ENCODE measurements around the gene PPA1. TPM values are rescaled to one million over a fixed set of nuclear protein-coding genes. Genes with fewer than 3 reads are reported as not detected.

The PPA1 gene
- 229 and 237 TPM in 2 replicates for total RNA-seq

DNA sequence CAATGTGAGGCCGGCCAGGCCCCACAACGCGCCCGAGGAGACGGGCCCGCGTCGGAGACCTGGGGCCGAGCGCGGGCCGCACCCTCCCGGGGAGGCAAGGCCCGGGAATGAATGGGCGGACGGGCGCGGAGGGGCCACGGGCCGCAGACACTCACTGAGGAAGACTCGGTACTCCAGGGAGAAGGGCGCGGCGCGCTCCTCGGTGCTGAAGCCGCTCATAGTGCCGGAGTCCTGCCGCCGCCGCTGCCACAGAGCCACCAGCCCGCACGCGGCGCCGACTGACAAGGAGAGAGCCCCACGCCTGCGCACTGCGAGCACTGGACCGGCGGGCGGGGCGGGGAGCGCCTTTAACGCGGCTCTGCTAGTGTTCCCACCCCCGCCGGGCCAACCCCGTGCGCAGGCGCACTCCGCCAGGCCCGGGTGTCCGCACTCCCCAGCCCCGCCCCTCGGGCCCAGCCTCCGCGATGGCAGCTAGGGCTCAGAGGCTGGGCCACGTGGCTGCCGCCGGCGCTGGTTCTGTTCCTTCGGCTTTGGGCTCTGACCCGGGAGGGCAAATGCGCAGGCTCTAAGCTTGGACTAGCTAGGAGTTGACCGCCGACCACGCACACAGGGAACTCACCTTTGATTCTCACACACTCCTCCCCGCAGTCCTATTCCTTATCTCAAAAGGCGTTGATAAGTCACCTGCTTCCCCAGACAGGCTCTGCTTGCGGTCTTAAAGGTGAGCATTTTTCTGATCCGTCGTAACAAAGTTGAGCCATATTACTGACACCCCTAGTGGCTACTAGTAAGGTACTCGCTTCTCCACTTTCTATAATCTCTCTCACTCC is at the start of gene PPA1:
PPA1 (minus strand) TSS at position 321 of the 830 bp plus-strand sequence; CDS start at position 219, 102 bp downstream.

Other genes starting within 250 kb of the PPA1 start
- gene MACROH2A2, start 180.6 kb downstream of the PPA1 start, total RNA-seq, result 24.5 and 25.6 TPM in 2 replicates
- 1.9 and 2.5 TPM in 2 replicates for gene AIFM2, start 100.6 kb downstream of the PPA1 start, total RNA-seq
- gene TYSND1, start 86.7 kb downstream of the PPA1 start, total RNA-seq, result 23.5 and 35.8 TPM in 2 replicates
- gene SAR1A, start 62.9 kb downstream of the PPA1 start, total RNA-seq, result 59.7 and 63.3 TPM in 2 replicates
- not detected in 2 replicates for gene NPFFR1, start 50.6 kb upstream of the PPA1 start, total RNA-seq
- 12.1 and 13.6 TPM in 2 replicates for gene LRRC20, start 149.2 kb upstream of the PPA1 start, total RNA-seq
- gene EIF4EBP2, start 170.7 kb upstream of the PPA1 start, total RNA-seq, result 12.5 and 12.8 TPM in 2 replicates
- gene NODAL, start 208.3 kb upstream of the PPA1 start, total RNA-seq, result 0.23 and 0.38 TPM in 2 replicates
- gene PALD1, start 245.3 kb upstream of the PPA1 start, total RNA-seq, result 0.04 TPM in 1 of 2 replicates, not detected in the other

Data from hair follicular keratinocyte (primary cell).